Ovary (tissue), 3 donors: ENCODE data around the gene FBXL19.

ENCODE experiments used
- CTCF ChIP-seq, 3 donors: fragments of 450-650 bp in 2 of 3; fragments of 200-600 bp in 1 of 3; IDR thresholded peaks; one replicate each; pipeline versions ENCODE4 v1.5.1 to v1.8.0; 2016 to 2022; ENCODE audit warnings: antibody characterized with exemption in 3 of 3, mild to moderate bottlenecking in 1 of 3
- EP300 ChIP-seq: sonication (generic); formaldehyde crosslinking; IDR thresholded peaks from one replicate; pipeline ENCODE4 v1.6.1; 2017; ENCODE audit warnings: antibody characterized with exemption
- POLR2A ChIP-seq: fragments of 450-650 bp; IDR thresholded peaks from one replicate; pipeline ENCODE4 v1.6.1; 2017; ENCODE audit warnings: antibody characterized with exemption, mild to moderate bottlenecking, moderate library complexity
- donor health status: DM: no; HTN: no; CAD: no.

DNA sequence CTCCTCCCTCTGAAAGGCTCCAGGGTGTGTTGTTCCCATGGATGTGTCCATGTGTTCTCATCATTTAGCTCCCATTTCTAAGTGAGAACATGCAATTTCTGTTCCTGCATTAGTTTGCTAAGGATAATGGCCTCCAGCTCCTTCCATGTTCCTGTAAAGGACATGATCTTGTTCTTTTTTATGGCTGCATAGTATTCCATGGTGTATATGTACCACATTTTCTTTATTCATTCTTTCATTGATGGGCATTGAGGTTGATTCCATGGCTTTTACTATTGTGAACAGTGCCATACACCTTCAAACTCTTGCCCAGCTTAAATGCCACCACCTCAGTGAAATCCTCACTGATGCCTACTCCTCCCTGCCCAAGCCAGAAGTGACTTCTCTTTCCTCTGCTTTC lies 21.0 kb downstream of the FBXL19 start:
- TF ChIP-seq CTCF (IDR thresholded peaks at IDR 0.05) (no peak), POLR2A (no peak), EP300 (no peak)
